LHCN-M2 (cell line): ENCODE data around the gene CWF19L1. TPM values are rescaled to one million over a fixed set of nuclear protein-coding genes. Genes with fewer than 3 reads are reported as not detected.
"Not testable (repeated sequence)": the region's sequence is repeated elsewhere in the genome, so short reads cannot be mapped to it uniquely, and the experiment has no call there.

Source experiments
- DNase-seq: peaks from one replicate; pipeline ENCODE4 v3.0.0-alpha.2; 2012; ENCODE audit warnings: low read depth
- polyA plus RNA-seq: library from polyadenylated mRNA; unstranded; fragments of >200 nt; gene quantifications from one replicate; pipeline ENCODE4 v1.2.1, GENCODE V29; 2012; ENCODE audit warnings: missing spikeins
- total RNA-seq: library from RNA; depleted of rRNA; stranded (reverse); fragments of >200 nt; gene quantifications from 2 replicates; pipeline ENCODE4 v1.2.3, GENCODE V29; 2014; rRNA removed

Gene CWF19L1
- total RNA-seq = 32.1 and 33.5 TPM in 2 replicates
- 13.4 TPM for polyA plus RNA-seq

- DNase-seq = peak; percentile 81
Measured at GRCh38 chr10:100267239-100268104, at the start of gene CWF19L1. TSS of gene CWF19L1 (minus strand) at chr10:100267638. CDS start at chr10:100267593, 45 bp downstream.

- DNase-seq = no peak
Measured at GRCh38 chr10:100315615-100316014, 48.2 kb upstream of the CWF19L1 start.

GRCh38 chr10:100311298-100311697 lies 43.9 kb upstream of the CWF19L1 start:
- DNase-seq = no peak

- DNase-seq = peak; percentile 35
Measured at GRCh38 chr10:100307684-100308083, 40.2 kb upstream of the CWF19L1 start.

- no peak for DNase-seq
Measured at GRCh38 chr10:100306861-100307260, 39.4 kb upstream of the CWF19L1 start.

GRCh38 chr10:100304414-100304813 lies 37.0 kb upstream of the CWF19L1 start:
- no peak for DNase-seq

GRCh38 chr10:100303724-100304319 lies 36.4 kb upstream of the CWF19L1 start:
- DNase-seq = no peak

- not testable (repeated sequence) for DNase-seq
Measured at GRCh38 chr10:100301123-100301522, 33.7 kb upstream of the CWF19L1 start.

GRCh38 chr10:100297242-100297641 lies 29.8 kb upstream of the CWF19L1 start:
- no peak for DNase-seq

GRCh38 chr10:100293066-100293465 lies 25.6 kb upstream of the CWF19L1 start:
- DNase-seq = no peak

GRCh38 chr10:100292300-100292699 lies 24.9 kb upstream of the CWF19L1 start:
- DNase-seq = not testable (repeated sequence)

GRCh38 chr10:100291356-100291755 lies 23.9 kb upstream of the CWF19L1 start:
- no peak for DNase-seq

GRCh38 chr10:100289641-100290040 lies 22.2 kb upstream of the CWF19L1 start:
- no peak for DNase-seq

GRCh38 chr10:100288196-100288595 lies 20.8 kb upstream of the CWF19L1 start:
- DNase-seq = no peak

GRCh38 chr10:100287756-100288155 lies 20.3 kb upstream of the CWF19L1 start:
- no peak for DNase-seq

- peak; percentile 92 for DNase-seq
Measured at GRCh38 chr10:100286051-100287033, 18.9 kb upstream of the CWF19L1 start, which contains the start of gene BLOC1S2. TSS of gene BLOC1S2 (minus strand) at chr10:100286680. CDS start at chr10:100286659, 21 bp downstream.

GRCh38 chr10:100285326-100285725 lies 17.9 kb upstream of the CWF19L1 start:
- DNase-seq = peak; percentile 45

GRCh38 chr10:100282907-100283306 lies 15.5 kb upstream of the CWF19L1 start:
- DNase-seq = no peak

GRCh38 chr10:100276971-100277370 lies 9.5 kb upstream of the CWF19L1 start:
- not testable (repeated sequence) for DNase-seq

GRCh38 chr10:100265821-100266485 lies 1.5 kb downstream of the CWF19L1 start:
- no peak for DNase-seq

- DNase-seq = no peak
Measured at GRCh38 chr10:100254191-100254590, 13.2 kb downstream of the CWF19L1 start.
